Measurements from ENCODE around the gene ACTN1. TPM values are rescaled to one million over a fixed set of nuclear protein-coding genes. Genes with fewer than 3 reads are reported as not detected.

Gene ACTN1
- polyA plus RNA-seq, 3 donors = 41.4 to 75.0 (median 69.4) TPM

- H3K4me2 ChIP-seq (replicated peaks; ENCODE audit: extremely low read depth, low read length, poor library complexity, severe bottlenecking) = peak overlapping the region; percentile 6
- Mint-ChIP-seq H3K4me1 (peaks cover 59% of the 10 kb centered on the region), H3K27ac (no peak overlapping the region), H3K36me3 (peaks cover 30 to 40% of the 10 kb centered on the region in 2 donors), H3K27me3 (ENCODE audit: low read depth in 3 of 3) (peaks cover 0 to 2% (median 0%) of the 10 kb centered on the region in 3 donors), H3K4me3 (no peak overlapping the region), H3K9me3 (peaks cover 0 to 1% (median 0%) of the 10 kb centered on the region in 7 donors)
- no peaks in the 10 kb centered on the region for H3K9me3 ChIP-seq (replicated peaks in 1 of 2; ENCODE audit: control insufficient read depth in 1 of 2, insufficient read depth in 1 of 2, low read length in 2 of 2)
- 25% methylated on average over 5 of the region's 6 CpGs for WGBS (ENCODE audit: insufficient coverage)
- peaks cover 28 to 34% of the 10 kb centered on the region in 2 donors for H3K4me1 ChIP-seq (ENCODE audit: control insufficient read depth in 1 of 2, insufficient read depth in 2 of 2, low read length in 2 of 2)
- no peak overlapping the region for H3K4me3 ChIP-seq (replicated peaks in 1 of 3; ENCODE audit: low read depth in 2 of 3, low read length in 3 of 3)
- no peaks in the 10 kb centered on the region for H3K27me3 ChIP-seq (ENCODE audit: control insufficient read depth in 2 of 2, insufficient read depth in 2 of 2, low read length in 2 of 2)
- no peak overlapping the region for H2AFZ ChIP-seq (ENCODE audit: insufficient read depth, low read depth, low read length, poor library complexity, severe bottlenecking)
- H4K20me1 ChIP-seq (ENCODE audit: insufficient read depth, low read length) = peaks cover 70% of the 10 kb centered on the region
- no peak for DNase-seq
- H3K36me3 ChIP-seq (replicated peaks in 1 of 2; ENCODE audit: control insufficient read depth in 1 of 2, insufficient read depth in 2 of 2, low read length in 2 of 2) = peaks cover 0 to 4% of the 10 kb centered on the region in 2 donors
- intact Hi-C loops (cut with micrococcal nuclease) = loop anchor here in 1 of 2 donors (5.0 kb wide), 1 partner anchor 36 kb away; no protein-coding TSS in a partner anchor
- H3K79me2 ChIP-seq (ENCODE audit: insufficient read depth, low read length) = peaks cover 100% of the 10 kb centered on the region
- no peak overlapping the region for H3K9ac ChIP-seq (ENCODE audit: insufficient read depth, low read length, poor library complexity, severe bottlenecking)
- TF ChIP-seq CTCF (IDR thresholded peaks at IDR 0.05) = no peak
- H3K27ac ChIP-seq (ENCODE audit: low read depth in 1 of 2, low read length in 2 of 2) = peak overlapping the region in 1 of 2 donors; percentile 47
These were observed 20.5 kb downstream of the ACTN1 start for GRCh38 chr14:68958553-68958952.

DNA sequence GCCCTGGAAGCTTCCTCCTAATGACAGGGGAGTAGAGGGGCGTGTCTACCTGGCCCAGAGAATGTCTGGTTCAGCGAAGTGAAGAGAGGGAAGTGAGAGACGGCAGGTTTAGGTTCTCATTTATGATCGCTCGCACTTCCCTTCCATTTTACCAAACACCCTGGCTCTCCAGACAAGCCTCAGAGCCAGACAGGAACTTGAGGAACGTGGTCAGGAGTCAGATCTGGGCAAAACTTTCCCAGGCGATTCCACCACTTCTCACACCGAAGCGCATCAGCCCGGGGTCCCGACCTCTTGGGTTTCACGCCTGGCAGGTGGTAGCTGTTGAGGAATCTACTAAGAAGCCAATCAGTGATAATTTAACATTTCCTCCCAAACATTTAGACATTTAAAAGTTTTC, 21.3 kb downstream of the ACTN1 start:
- no CpG with 5 or more reads among the region's 12 CpGs for WGBS (ENCODE audit: insufficient coverage)

More for the DNA sequence above, 21.3 kb downstream of the ACTN1 start:
- Mint-ChIP-seq H3K36me3 (peaks cover 22 to 36% of the 10 kb centered on the region in 2 donors), H3K4me1 (peaks cover 60% of the 10 kb centered on the region), H3K9me3 (peaks cover 0 to 1% (median 0%) of the 10 kb centered on the region in 7 donors), H3K4me3 (peak overlapping the region; percentile 31 to 39), H3K27ac (peak overlapping the region; percentile 54 to 86 (median 75)), H3K27me3 (ENCODE audit: low read depth in 3 of 3) (peaks cover 0 to 2% (median 0%) of the 10 kb centered on the region in 3 donors)
- no peaks in the 10 kb centered on the region for H3K9me3 ChIP-seq (replicated peaks in 1 of 2; ENCODE audit: control insufficient read depth in 1 of 2, insufficient read depth in 1 of 2, low read length in 2 of 2)
- H3K4me2 ChIP-seq (replicated peaks; ENCODE audit: extremely low read depth, low read length, poor library complexity, severe bottlenecking) = peak overlapping the region; percentile 6
- no peak for TF ChIP-seq CTCF (IDR thresholded peaks at IDR 0.05)
- peak overlapping the region; percentile 28 to 40 for H3K27ac ChIP-seq (ENCODE audit: low read depth in 1 of 2, low read length in 2 of 2)
- H3K4me3 ChIP-seq (replicated peaks in 1 of 3; ENCODE audit: low read depth in 2 of 3, low read length in 3 of 3) = no peak overlapping the region
- H2AFZ ChIP-seq (ENCODE audit: insufficient read depth, low read depth, low read length, poor library complexity, severe bottlenecking) = no peak overlapping the region
- peaks cover 29 to 34% of the 10 kb centered on the region in 2 donors for H3K4me1 ChIP-seq (ENCODE audit: control insufficient read depth in 1 of 2, insufficient read depth in 2 of 2, low read length in 2 of 2)
- H3K9ac ChIP-seq (ENCODE audit: insufficient read depth, low read length, poor library complexity, severe bottlenecking) = no peak overlapping the region
- peaks cover 0 to 4% of the 10 kb centered on the region in 2 donors for H3K36me3 ChIP-seq (replicated peaks in 1 of 2; ENCODE audit: control insufficient read depth in 1 of 2, insufficient read depth in 2 of 2, low read length in 2 of 2)
- intact Hi-C loops (cut with micrococcal nuclease) = loop anchor here in 1 of 2 donors (5.0 kb wide), 1 partner anchor 35 kb away; no protein-coding TSS in a partner anchor
- peak; percentile 44 to 77 (median 71) for DNase-seq
- H3K79me2 ChIP-seq (ENCODE audit: insufficient read depth, low read length) = peaks cover 100% of the 10 kb centered on the region
- no peaks in the 10 kb centered on the region for H3K27me3 ChIP-seq (ENCODE audit: control insufficient read depth in 2 of 2, insufficient read depth in 2 of 2, low read length in 2 of 2)
- H4K20me1 ChIP-seq (ENCODE audit: insufficient read depth, low read length) = peaks cover 63% of the 10 kb centered on the region

Measured in CD14-positive monocyte (primary cell).